Glutamatergic neuron (in vitro differentiated cells): ENCODE data around the gene PSRC1. TPM values are rescaled to one million over a fixed set of nuclear protein-coding genes. Genes with fewer than 3 reads are reported as not detected.

Experiments used
- DNase-seq: peaks from one replicate; pipeline ENCODE4 v3.0.0; 2022
- H3K27ac Mint-ChIP-seq: one replicate; pipeline ENCODE4 v1.8.0; 2020; ENCODE audit warnings: mild to moderate bottlenecking, mixed read lengths, inconsistent platforms; ENCODE audit not compliant: unreplicated experiment
- H3K27me3 Mint-ChIP-seq: one replicate; pipeline ENCODE4 v1.8.0; 2020; ENCODE audit warnings: mild to moderate bottlenecking, moderate library complexity, mixed read lengths, inconsistent platforms; ENCODE audit not compliant: unreplicated experiment
- H3K36me3 Mint-ChIP-seq: one replicate; pipeline ENCODE4 v1.8.0; 2020; ENCODE audit warnings: mild to moderate bottlenecking, mixed read lengths, inconsistent platforms; ENCODE audit not compliant: unreplicated experiment
- H3K4me1 Mint-ChIP-seq: one replicate; pipeline ENCODE4 v1.8.0; 2020; ENCODE audit warnings: mild to moderate bottlenecking, low read depth, mixed read lengths, inconsistent platforms; ENCODE audit not compliant: unreplicated experiment
- H3K4me3 Mint-ChIP-seq: one replicate; pipeline ENCODE4 v1.8.0; 2020; ENCODE audit warnings: mild to moderate bottlenecking, mixed read lengths, inconsistent platforms; ENCODE audit not compliant: unreplicated experiment
- H3K9me3 Mint-ChIP-seq: one replicate; pipeline ENCODE4 v1.8.0; 2020; ENCODE audit warnings: mild to moderate bottlenecking, moderate library complexity, mixed read lengths, inconsistent platforms; ENCODE audit not compliant: unreplicated experiment
- CTCF ChIP-seq: fragments of 200-600 bp; sonication (generic); IDR thresholded peaks from one replicate; pipeline ENCODE4 v1.5.0; 2021; ENCODE audit not compliant: partially characterized antibody, unreplicated experiment
- total RNA-seq: library from RNA; stranded (reverse); fragmentation: NEBNext Ultra II Directional; extraction: Animal tissue kit (Norgen Biotek cat#: 25700); gene quantifications from one replicate; pipeline ENCODE4 v1.2.1, GENCODE V29; 2021; ENCODE audit not compliant: unreplicated experiment

Gene PSRC1
- total RNA-seq, 1 donor from 2014 or later, result 13.9 TPM

GRCh38 chr1:109281680-109282496 is 1.1 kb downstream of the PSRC1 start:
- peaks cover 9% of the 10 kb centered on the region for H3K9me3 Mint-ChIP-seq
- H3K4me1 Mint-ChIP-seq, result peaks cover 18% of the 10 kb centered on the region
- DNase-seq, result no peak
- H3K36me3 Mint-ChIP-seq, result no peaks in the 10 kb centered on the region
- peak overlapping the region; percentile 100 for H3K4me3 Mint-ChIP-seq
- TF ChIP-seq CTCF, result no peak
- H3K27ac Mint-ChIP-seq, result peak overlapping the region; percentile 30
- H3K27me3 Mint-ChIP-seq, result peaks cover 13% of the 10 kb centered on the region

GRCh38 chr1:109280862-109281261 is 2.1 kb downstream of the PSRC1 start:
- Mint-ChIP-seq H3K36me3 (no peaks in the 10 kb centered on the region), H3K27me3 (peaks cover 10% of the 10 kb centered on the region), H3K9me3 (peaks cover 9% of the 10 kb centered on the region), H3K4me1 (peaks cover 18% of the 10 kb centered on the region), H3K4me3 (peak overlapping the region; percentile 46), H3K27ac (no peak overlapping the region)
- no peak for TF ChIP-seq CTCF
- no peak for DNase-seq

- peaks cover 24% of the 10 kb centered on the region for H3K4me1 Mint-ChIP-seq
Measured at GRCh38 chr1:109279615-109280278, 3.2 kb downstream of the PSRC1 start.

GRCh38 chr1:109277434-109278204 is 5.3 kb downstream of the PSRC1 start:
- Mint-ChIP-seq H3K36me3 (no peaks in the 10 kb centered on the region), H3K4me1 (peaks cover 18% of the 10 kb centered on the region), H3K4me3 (no peak overlapping the region), H3K27ac (peak overlapping the region; percentile 18), H3K9me3 (peaks cover 5% of the 10 kb centered on the region), H3K27me3 (peaks cover 5% of the 10 kb centered on the region)
- peak; percentile 97 for TF ChIP-seq CTCF
- peak; percentile 91 for DNase-seq

More at GRCh38 chr1:109279615-109280278, 3.2 kb downstream of the PSRC1 start:
- no peak overlapping the region for H3K4me3 Mint-ChIP-seq
- DNase-seq, result no peak
- H3K9me3 Mint-ChIP-seq, result peaks cover 7% of the 10 kb centered on the region
- peak overlapping the region; percentile 38 for H3K27ac Mint-ChIP-seq
- peaks cover 7% of the 10 kb centered on the region for H3K27me3 Mint-ChIP-seq
- TF ChIP-seq CTCF, result no peak
- no peaks in the 10 kb centered on the region for H3K36me3 Mint-ChIP-seq
